ENCODE data around the gene PADI4. TPM values are rescaled to one million over a fixed set of nuclear protein-coding genes. Genes with fewer than 3 reads are reported as not detected.

PADI4 gene
- total RNA-seq, 1 donor: not detected

- Histone ChIP-seq H3K4me1 (ENCODE audit: insufficient read depth, low read length) (no peaks in the 10 kb centered on the region), H2AFZ (ENCODE audit: low read length) (no peak overlapping the region), H3K27me3 (ENCODE audit: insufficient read depth, low read length) (peaks cover 2% of the 10 kb centered on the region), H3K4me3 (ENCODE audit: insufficient read depth, low read length) (no peak overlapping the region), H3K9me3 (ENCODE audit: low read depth, low read length) (no peaks in the 10 kb centered on the region), H3K4me2 (ENCODE audit: insufficient read depth, low read length) (no peak overlapping the region), H3K27ac (ENCODE audit: low read depth, low read length) (no peak overlapping the region), H3K36me3 (ENCODE audit: insufficient read depth, low read length) (no peaks in the 10 kb centered on the region), H3K79me2 (ENCODE audit: insufficient read depth, low read length) (no peaks in the 10 kb centered on the region), H4K20me1 (ENCODE audit: insufficient read depth, low read length) (no peaks in the 10 kb centered on the region)
- TF ChIP-seq, protein P1, sequence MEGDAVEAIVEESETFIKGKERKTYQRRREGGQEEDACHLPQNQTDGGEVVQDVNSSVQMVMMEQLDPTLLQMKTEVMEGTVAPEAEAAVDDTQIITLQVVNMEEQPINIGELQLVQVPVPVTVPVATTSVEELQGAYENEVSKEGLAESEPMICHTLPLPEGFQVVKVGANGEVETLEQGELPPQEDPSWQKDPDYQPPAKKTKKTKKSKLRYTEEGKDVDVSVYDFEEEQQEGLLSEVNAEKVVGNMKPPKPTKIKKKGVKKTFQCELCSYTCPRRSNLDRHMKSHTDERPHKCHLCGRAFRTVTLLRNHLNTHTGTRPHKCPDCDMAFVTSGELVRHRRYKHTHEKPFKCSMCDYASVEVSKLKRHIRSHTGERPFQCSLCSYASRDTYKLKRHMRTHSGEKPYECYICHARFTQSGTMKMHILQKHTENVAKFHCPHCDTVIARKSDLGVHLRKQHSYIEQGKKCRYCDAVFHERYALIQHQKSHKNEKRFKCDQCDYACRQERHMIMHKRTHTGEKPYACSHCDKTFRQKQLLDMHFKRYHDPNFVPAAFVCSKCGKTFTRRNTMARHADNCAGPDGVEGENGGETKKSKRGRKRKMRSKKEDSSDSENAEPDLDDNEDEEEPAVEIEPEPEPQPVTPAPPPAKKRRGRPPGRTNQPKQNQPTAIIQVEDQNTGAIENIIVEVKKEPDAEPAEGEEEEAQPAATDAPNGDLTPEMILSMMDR (IDR thresholded peaks at IDR 0.05; ENCODE audit: extremely low read depth, low read depth, low read length): no peak
- DNase-seq (ENCODE audit: insufficient read length, low spot score, missing footprints): peak; percentile 5
Observed at GRCh38 chr1:17273096-17273495, 34.9 kb upstream of the PADI4 start.

GRCh38 chr1:17274186-17275170 is 33.5 kb upstream of the PADI4 start:
- Histone ChIP-seq H3K36me3 (ENCODE audit: insufficient read depth, low read length) (no peaks in the 10 kb centered on the region), H3K4me3 (ENCODE audit: insufficient read depth, low read length) (no peak overlapping the region), H3K9me3 (ENCODE audit: low read depth, low read length) (no peaks in the 10 kb centered on the region), H4K20me1 (ENCODE audit: insufficient read depth, low read length) (no peaks in the 10 kb centered on the region), H3K79me2 (ENCODE audit: insufficient read depth, low read length) (no peaks in the 10 kb centered on the region), H3K27me3 (ENCODE audit: insufficient read depth, low read length) (peaks cover 7% of the 10 kb centered on the region), H2AFZ (ENCODE audit: low read length) (no peak overlapping the region), H3K4me2 (ENCODE audit: insufficient read depth, low read length) (no peak overlapping the region), H3K4me1 (ENCODE audit: insufficient read depth, low read length) (no peaks in the 10 kb centered on the region), H3K27ac (ENCODE audit: low read depth, low read length) (no peak overlapping the region)
- TF ChIP-seq, protein P1 (IDR thresholded peaks at IDR 0.05; ENCODE audit: extremely low read depth, low read depth, low read length): peak; percentile 73
- DNase-seq (ENCODE audit: insufficient read length, low spot score, missing footprints): peak; percentile 96

DNA sequence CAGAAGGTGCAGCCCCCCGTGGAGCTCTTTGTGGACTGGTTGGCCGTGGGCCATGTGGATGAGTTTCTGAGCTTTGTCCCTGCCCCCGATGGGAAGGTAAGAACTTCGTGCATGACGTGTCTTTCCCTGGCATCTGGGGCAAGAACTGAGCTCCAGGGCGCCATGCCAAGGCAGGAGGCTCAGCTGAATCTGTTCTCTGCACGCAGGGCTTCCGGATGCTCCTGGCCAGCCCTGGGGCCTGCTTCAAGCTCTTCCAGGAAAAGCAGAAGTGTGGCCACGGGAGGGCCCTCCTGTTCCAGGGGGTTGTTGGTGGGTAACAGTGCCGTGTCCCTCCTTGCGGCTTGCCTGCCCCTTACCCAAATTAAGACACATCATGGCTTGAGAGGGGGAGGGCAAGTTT is 31.4 kb upstream of the PADI4 start:
- H3K27ac ChIP-seq (ENCODE audit: low read depth, low read length): no peak overlapping the region
- H3K4me3 ChIP-seq (ENCODE audit: insufficient read depth, low read length): no peak overlapping the region
- no peak overlapping the region for H2AFZ ChIP-seq (ENCODE audit: low read length)
- H3K27me3 ChIP-seq (ENCODE audit: insufficient read depth, low read length): peaks cover 13% of the 10 kb centered on the region
- H3K4me1 ChIP-seq (ENCODE audit: insufficient read depth, low read length): no peaks in the 10 kb centered on the region
- H3K4me2 ChIP-seq (ENCODE audit: insufficient read depth, low read length): no peak overlapping the region
- TF ChIP-seq, protein P1 (IDR thresholded peaks at IDR 0.05; ENCODE audit: extremely low read depth, low read depth, low read length): no peak
- H3K9me3 ChIP-seq (ENCODE audit: low read depth, low read length): no peaks in the 10 kb centered on the region
- H3K36me3 ChIP-seq (ENCODE audit: insufficient read depth, low read length): no peaks in the 10 kb centered on the region
- DNase-seq (ENCODE audit: insufficient read length, low spot score, missing footprints): peak; percentile 88
- H4K20me1 ChIP-seq (ENCODE audit: insufficient read depth, low read length): no peaks in the 10 kb centered on the region
- no peaks in the 10 kb centered on the region for H3K79me2 ChIP-seq (ENCODE audit: insufficient read depth, low read length)

GRCh38 chr1:17277511-17278159 is 30.4 kb upstream of the PADI4 start:
- H4K20me1 ChIP-seq (ENCODE audit: insufficient read depth, low read length): no peaks in the 10 kb centered on the region
- TF ChIP-seq, protein P1 (IDR thresholded peaks at IDR 0.05; ENCODE audit: extremely low read depth, low read depth, low read length): no peak
- no peaks in the 10 kb centered on the region for H3K79me2 ChIP-seq (ENCODE audit: insufficient read depth, low read length)
- peak; percentile 34 for DNase-seq (ENCODE audit: insufficient read length, low spot score, missing footprints)
- no peaks in the 10 kb centered on the region for H3K36me3 ChIP-seq (ENCODE audit: insufficient read depth, low read length)
- no peak overlapping the region for H3K4me3 ChIP-seq (ENCODE audit: insufficient read depth, low read length)
- no peak overlapping the region for H3K4me2 ChIP-seq (ENCODE audit: insufficient read depth, low read length)
- H2AFZ ChIP-seq (ENCODE audit: low read length): no peak overlapping the region
- no peak overlapping the region for H3K27ac ChIP-seq (ENCODE audit: low read depth, low read length)
- peaks cover 19% of the 10 kb centered on the region for H3K27me3 ChIP-seq (ENCODE audit: insufficient read depth, low read length)
- no peaks in the 10 kb centered on the region for H3K9me3 ChIP-seq (ENCODE audit: low read depth, low read length)
- H3K4me1 ChIP-seq (ENCODE audit: insufficient read depth, low read length): no peaks in the 10 kb centered on the region

All from osteoblast (primary cell).